CD14-positive monocyte (primary cell): ENCODE measurements around the gene AADAC. TPM values are rescaled to one million over a fixed set of nuclear protein-coding genes. Genes with fewer than 3 reads are reported as not detected.

ENCODE experiments used
- DNase-seq, 3 donors: peaks; one replicate each; pipeline ENCODE4 v3.0.0-alpha.2; 2011 to 2022
- H2AFZ ChIP-seq: 2 replicates; pipeline ENCODE4 v1.6.0; 2012; ENCODE audit warnings: mild to moderate bottlenecking, low read depth, low read length, inconsistent platforms; ENCODE audit not compliant: insufficient read depth, poor library complexity, severe bottlenecking
- H3K27ac ChIP-seq, 2 donors: 1 replicate in 1 of 2; 2 replicates in 1 of 2; pipeline ENCODE4 v1.5.1; 2012 to 2013; ENCODE audit warnings: low read length in 2 of 2, control low read depth in 1 of 2, inconsistent platforms in 1 of 2, low read depth in 1 of 2, mild to moderate bottlenecking in 1 of 2
- H3K27me3 ChIP-seq, 2 donors: one replicate each; pipeline versions ENCODE4 v1.6.0 to v1.6.1; 2011 to 2013; ENCODE audit warnings: low read length in 2 of 2; ENCODE audit not compliant: control insufficient read depth in 2 of 2, insufficient read depth in 2 of 2
- H3K36me3 ChIP-seq, 2 donors: replicated peaks in 1 of 2; 1 replicate in 1 of 2; 2 replicates in 1 of 2; pipeline versions ENCODE4 v1.5.1 to v1.6.1; 2012 to 2013; ENCODE audit warnings: low read length in 2 of 2, control low read depth in 1 of 2, inconsistent platforms in 1 of 2, mild to moderate bottlenecking in 1 of 2; ENCODE audit not compliant: insufficient read depth in 2 of 2, control insufficient read depth in 1 of 2
- H3K4me1 ChIP-seq, 2 donors: 1 replicate in 1 of 2; 2 replicates in 1 of 2; pipeline versions ENCODE4 v1.5.1 to v1.6.1; 2012 to 2013; ENCODE audit warnings: low read length in 2 of 2, control low read depth in 1 of 2, inconsistent platforms in 1 of 2, mild to moderate bottlenecking in 1 of 2, moderate library complexity in 1 of 2; ENCODE audit not compliant: insufficient read depth in 2 of 2, control insufficient read depth in 1 of 2
- H3K4me2 ChIP-seq: replicated peaks from 2 replicates; pipeline ENCODE3; 2012; ENCODE audit warnings: low read length, moderate library complexity, mild to moderate bottlenecking; ENCODE audit not compliant: poor library complexity, severe bottlenecking; ENCODE audit errors: extremely low read depth
- H3K4me3 ChIP-seq, 3 experiments: fragments of 200-600 bp in 1 of 3; sonication (generic) in 1 of 3; replicated peaks in 1 of 3; 1 replicate in 2 of 3; 2 replicates in 1 of 3; pipeline ENCODE4 v1.5.1; 2011 to 2013; ENCODE audit warnings: low read length in 3 of 3, mild to moderate bottlenecking in 3 of 3, control low read depth in 2 of 3, low read depth in 2 of 3, inconsistent platforms in 1 of 3, moderate library complexity in 1 of 3
- H3K79me2 ChIP-seq: 2 replicates; pipeline ENCODE4 v1.6.0; 2012; ENCODE audit warnings: mild to moderate bottlenecking, control low read depth, inconsistent platforms, low read length, moderate library complexity; ENCODE audit not compliant: insufficient read depth
- H3K9ac ChIP-seq: 2 replicates; pipeline ENCODE4 v1.6.0; 2017; ENCODE audit warnings: low read length, mild to moderate bottlenecking; ENCODE audit not compliant: insufficient read depth, poor library complexity, severe bottlenecking
- H3K9me3 ChIP-seq, 2 donors: replicated peaks in 1 of 2; 1 replicate in 1 of 2; 2 replicates in 1 of 2; pipeline versions ENCODE4 v1.5.1 to v1.6.1; 2012 to 2013; ENCODE audit warnings: low read length in 2 of 2, control low read depth in 1 of 2; ENCODE audit not compliant: control insufficient read depth in 1 of 2, insufficient read depth in 1 of 2
- H4K20me1 ChIP-seq: 2 replicates; pipeline ENCODE4 v1.6.0; 2012; ENCODE audit warnings: mild to moderate bottlenecking, low read length, control low read depth, moderate library complexity; ENCODE audit not compliant: insufficient read depth
- H3K27ac Mint-ChIP-seq, 7 donors: one replicate each; pipeline ENCODE4 v1.8.0; 2020; ENCODE audit warnings: mild to moderate bottlenecking in 7 of 7, mixed read lengths in 7 of 7, moderate library complexity in 6 of 7, inconsistent platforms in 2 of 7
- H3K27me3 Mint-ChIP-seq, 3 donors: one replicate each; pipeline ENCODE4 v1.8.0; 2021 to 2022; ENCODE audit warnings: low read depth in 3 of 3, mild to moderate bottlenecking in 3 of 3, mixed read lengths in 3 of 3, moderate library complexity in 3 of 3, inconsistent platforms in 1 of 3
- H3K36me3 Mint-ChIP-seq, 2 donors: one replicate each; pipeline ENCODE4 v1.8.0; 2020; ENCODE audit warnings: mixed read lengths in 2 of 2, inconsistent platforms in 1 of 2, mild to moderate bottlenecking in 1 of 2
- H3K4me1 Mint-ChIP-seq: one replicate; pipeline ENCODE4 v1.8.0; 2020; ENCODE audit warnings: mild to moderate bottlenecking, mixed read lengths
- H3K4me3 Mint-ChIP-seq, 2 donors: one replicate each; pipeline ENCODE4 v1.8.0; 2020; ENCODE audit warnings: mild to moderate bottlenecking in 2 of 2, mixed read lengths in 2 of 2, moderate library complexity in 1 of 2
- H3K9me3 Mint-ChIP-seq, 7 donors: one replicate each; pipeline ENCODE4 v1.8.0; 2020 to 2022; ENCODE audit warnings: mixed read lengths in 7 of 7, mild to moderate bottlenecking in 6 of 7, moderate library complexity in 6 of 7, inconsistent platforms in 2 of 7
- CTCF ChIP-seq: fragments of 200-600 bp; IDR thresholded peaks from one replicate; pipeline ENCODE4 v1.8.0; 2022; ENCODE audit warnings: antibody characterized with exemption, mild to moderate bottlenecking
- WGBS: methylation state at CpG from one replicate; pipeline ENCODE4 v1.1.5; 2013; ENCODE audit warnings: missing lambda C conversion rate; ENCODE audit not compliant: insufficient coverage; 5-methylcytosine and 5-hydroxymethylcytosine counted together
- intact Hi-C, 2 donors: fragments of 100-400 bp; cut with micrococcal nuclease; formaldehyde crosslinking; loops; one replicate each; pipeline versions ENCODE4 v1.15.0 to v1.15.1; 2023
- polyA plus RNA-seq, 3 donors: library from polyadenylated mRNA; depleted of rRNA in 1 of 3; unstranded in 2 of 3; stranded (reverse) in 1 of 3; fragments of 300-500 nt in 2 of 3; fragments of >200 nt in 1 of 3; fragmentation: Illumina TruSeq in 2 of 3; gene quantifications; 1 replicate in 2 of 3; 2 replicates in 1 of 3; pipeline ENCODE4 v1.2.3, GENCODE V29; 2012 to 2021

AADAC gene
- polyA plus RNA-seq, 3 donors, result not detected

- no peak overlapping the region for H3K27ac ChIP-seq
- WGBS, result no CpG with 5 or more reads among the region's 2 CpGs
Measured at GRCh38 chr3:151794080-151794479, 19.8 kb upstream of the AADAC start.

GRCh38 chr3:151795276-151795675 lies 18.6 kb upstream of the AADAC start:
- Mint-ChIP-seq H3K4me3 (no peak overlapping the region), H3K9me3 (peaks cover 0 to 4% (median 4%) of the 10 kb centered on the region in 7 donors), H3K27me3 (no peaks in the 10 kb centered on the region), H3K4me1 (no peaks in the 10 kb centered on the region), H3K27ac (no peak overlapping the region), H3K36me3 (no peaks in the 10 kb centered on the region)
- no peak overlapping the region for H3K27ac ChIP-seq
- no peaks in the 10 kb centered on the region for H4K20me1 ChIP-seq
- no peak for DNase-seq
- no peaks in the 10 kb centered on the region for H3K36me3 ChIP-seq
- no peak overlapping the region for H3K4me3 ChIP-seq
- no peak overlapping the region for H2AFZ ChIP-seq
- intact Hi-C loops, result no loop called here
- H3K9ac ChIP-seq, result no peak overlapping the region
- no peaks in the 10 kb centered on the region for H3K4me1 ChIP-seq
- no peak overlapping the region for H3K4me2 ChIP-seq
- peaks cover 0 to 4% of the 10 kb centered on the region in 2 donors for H3K9me3 ChIP-seq
- H3K27me3 ChIP-seq, result no peaks in the 10 kb centered on the region
- no peak for TF ChIP-seq CTCF
- no peaks in the 10 kb centered on the region for H3K79me2 ChIP-seq
- WGBS, result no CpG with 5 or more reads among the region's 4 CpGs

More at GRCh38 chr3:151794080-151794479, 19.8 kb upstream of the AADAC start:
- no peak for TF ChIP-seq CTCF
- H3K4me3 ChIP-seq, result no peak overlapping the region
- no peak overlapping the region for H3K27ac Mint-ChIP-seq
- no peak for DNase-seq
- peaks cover 0 to 6% (median 4%) of the 10 kb centered on the region in 7 donors for H3K9me3 Mint-ChIP-seq
- H3K79me2 ChIP-seq, result no peaks in the 10 kb centered on the region
- no peaks in the 10 kb centered on the region for H3K27me3 ChIP-seq
- intact Hi-C loops, result no loop called here
- no peaks in the 10 kb centered on the region for H3K4me1 ChIP-seq
- H3K4me3 Mint-ChIP-seq, result no peak overlapping the region
- no peak overlapping the region for H2AFZ ChIP-seq
- no peaks in the 10 kb centered on the region for H3K36me3 Mint-ChIP-seq
- H4K20me1 ChIP-seq, result no peaks in the 10 kb centered on the region
- H3K9me3 ChIP-seq, result peaks cover 0 to 4% of the 10 kb centered on the region in 2 donors
- H3K36me3 ChIP-seq, result no peaks in the 10 kb centered on the region
- H3K9ac ChIP-seq, result no peak overlapping the region
- H3K27me3 Mint-ChIP-seq, result no peaks in the 10 kb centered on the region
- H3K4me2 ChIP-seq, result no peak overlapping the region
- H3K4me1 Mint-ChIP-seq, result no peaks in the 10 kb centered on the region
